Measurements from ENCODE around the gene TMEM200A. TPM values are rescaled to one million over a fixed set of nuclear protein-coding genes. Genes with fewer than 3 reads are reported as not detected.

Gene TMEM200A
- total RNA-seq, 1 donor from 2014 or later = 0.79 TPM

DNA sequence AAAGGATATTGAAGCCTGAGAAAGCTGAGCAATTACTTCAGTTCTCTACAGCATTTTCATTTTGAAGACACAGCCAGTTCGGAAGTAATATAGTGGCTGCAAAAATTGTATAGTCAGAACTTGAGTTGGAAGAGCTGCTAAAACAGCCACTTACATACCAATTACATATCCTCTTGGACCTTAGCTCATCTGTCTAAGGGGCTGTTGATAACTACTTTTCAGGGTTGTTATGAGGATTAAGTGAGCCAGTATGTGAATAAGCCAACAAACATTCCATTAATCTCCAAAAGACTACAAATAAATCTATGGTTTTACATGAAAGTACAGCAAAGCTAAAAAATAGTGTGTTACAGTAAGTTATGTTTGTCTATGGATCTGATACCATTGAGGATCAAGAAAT lies 59.7 kb downstream of the TMEM200A start:
- H3K36me3 ChIP-seq (ENCODE audit: control insufficient read depth, insufficient read depth, low read length) = no peaks in the 10 kb centered on the region
- no peak for DNase-seq (ENCODE audit: low read depth)
- H3K27me3 ChIP-seq (ENCODE audit: control insufficient read depth, insufficient read depth, low read length) = no peaks in the 10 kb centered on the region
- no peak for FAIRE-seq
- TF ChIP-seq, protein P1, sequence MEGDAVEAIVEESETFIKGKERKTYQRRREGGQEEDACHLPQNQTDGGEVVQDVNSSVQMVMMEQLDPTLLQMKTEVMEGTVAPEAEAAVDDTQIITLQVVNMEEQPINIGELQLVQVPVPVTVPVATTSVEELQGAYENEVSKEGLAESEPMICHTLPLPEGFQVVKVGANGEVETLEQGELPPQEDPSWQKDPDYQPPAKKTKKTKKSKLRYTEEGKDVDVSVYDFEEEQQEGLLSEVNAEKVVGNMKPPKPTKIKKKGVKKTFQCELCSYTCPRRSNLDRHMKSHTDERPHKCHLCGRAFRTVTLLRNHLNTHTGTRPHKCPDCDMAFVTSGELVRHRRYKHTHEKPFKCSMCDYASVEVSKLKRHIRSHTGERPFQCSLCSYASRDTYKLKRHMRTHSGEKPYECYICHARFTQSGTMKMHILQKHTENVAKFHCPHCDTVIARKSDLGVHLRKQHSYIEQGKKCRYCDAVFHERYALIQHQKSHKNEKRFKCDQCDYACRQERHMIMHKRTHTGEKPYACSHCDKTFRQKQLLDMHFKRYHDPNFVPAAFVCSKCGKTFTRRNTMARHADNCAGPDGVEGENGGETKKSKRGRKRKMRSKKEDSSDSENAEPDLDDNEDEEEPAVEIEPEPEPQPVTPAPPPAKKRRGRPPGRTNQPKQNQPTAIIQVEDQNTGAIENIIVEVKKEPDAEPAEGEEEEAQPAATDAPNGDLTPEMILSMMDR (IDR thresholded peaks at IDR 0.05; ENCODE audit: insufficient read depth, low read length, severe bottlenecking) = no peak
- H3K4me3 ChIP-seq (ENCODE audit: low read depth, low read length) = no peak overlapping the region

GRCh38 chr6:130426066-130426721 lies 60.4 kb downstream of the TMEM200A start:
- Histone ChIP-seq H3K4me3 (ENCODE audit: low read depth, low read length) (no peak overlapping the region), H3K36me3 (ENCODE audit: control insufficient read depth, insufficient read depth, low read length) (no peaks in the 10 kb centered on the region), H3K27me3 (ENCODE audit: control insufficient read depth, insufficient read depth, low read length) (no peaks in the 10 kb centered on the region)
- no peak for FAIRE-seq
- DNase-seq (ENCODE audit: low read depth) = peak; percentile 4
- TF ChIP-seq, protein P1 (IDR thresholded peaks at IDR 0.05; ENCODE audit: insufficient read depth, low read length, severe bottlenecking) = no peak

GRCh38 chr6:130431346-130431852 lies 65.6 kb downstream of the TMEM200A start:
- Histone ChIP-seq H3K36me3 (ENCODE audit: control insufficient read depth, insufficient read depth, low read length) (no peaks in the 10 kb centered on the region), H3K4me3 (ENCODE audit: low read depth, low read length) (no peak overlapping the region), H3K27me3 (ENCODE audit: control insufficient read depth, insufficient read depth, low read length) (no peaks in the 10 kb centered on the region)
- FAIRE-seq (no peak), DNase-seq (ENCODE audit: low read depth) (no peak)
- TF ChIP-seq, protein P1 (IDR thresholded peaks at IDR 0.05; ENCODE audit: insufficient read depth, low read length, severe bottlenecking) = no peak

- Histone ChIP-seq H3K36me3 (ENCODE audit: control insufficient read depth, insufficient read depth, low read length) (no peaks in the 10 kb centered on the region), H3K27me3 (ENCODE audit: control insufficient read depth, insufficient read depth, low read length) (no peaks in the 10 kb centered on the region), H3K4me3 (ENCODE audit: low read depth, low read length) (no peak overlapping the region)
- no peak for DNase-seq (ENCODE audit: low read depth)
- TF ChIP-seq, protein P1 (IDR thresholded peaks at IDR 0.05; ENCODE audit: insufficient read depth, low read length, severe bottlenecking) = no peak
- FAIRE-seq = no peak
These were observed 67.0 kb downstream of the TMEM200A start for GRCh38 chr6:130432838-130433237.

- no peaks in the 10 kb centered on the region for H3K27me3 ChIP-seq (ENCODE audit: control insufficient read depth, insufficient read depth, low read length)
- FAIRE-seq (no peak), DNase-seq (ENCODE audit: low read depth) (peak; percentile 64)
- H3K36me3 ChIP-seq (ENCODE audit: control insufficient read depth, insufficient read depth, low read length) = no peaks in the 10 kb centered on the region
- TF ChIP-seq, protein P1 (IDR thresholded peaks at IDR 0.05; ENCODE audit: insufficient read depth, low read length, severe bottlenecking) = no peak
- H3K4me3 ChIP-seq (ENCODE audit: low read depth, low read length) = no peak overlapping the region
These were observed 68.5 kb downstream of the TMEM200A start for GRCh38 chr6:130434174-130434873.
